Measurements from ENCODE around the gene KCNG4. TPM values are rescaled to one million over a fixed set of nuclear protein-coding genes. Genes with fewer than 3 reads are reported as not detected.

KCNG4 gene
- total and polyA plus RNA-seq, 2 experiments from 2014 or later = 0.07 TPM; not detected in 1

DNA sequence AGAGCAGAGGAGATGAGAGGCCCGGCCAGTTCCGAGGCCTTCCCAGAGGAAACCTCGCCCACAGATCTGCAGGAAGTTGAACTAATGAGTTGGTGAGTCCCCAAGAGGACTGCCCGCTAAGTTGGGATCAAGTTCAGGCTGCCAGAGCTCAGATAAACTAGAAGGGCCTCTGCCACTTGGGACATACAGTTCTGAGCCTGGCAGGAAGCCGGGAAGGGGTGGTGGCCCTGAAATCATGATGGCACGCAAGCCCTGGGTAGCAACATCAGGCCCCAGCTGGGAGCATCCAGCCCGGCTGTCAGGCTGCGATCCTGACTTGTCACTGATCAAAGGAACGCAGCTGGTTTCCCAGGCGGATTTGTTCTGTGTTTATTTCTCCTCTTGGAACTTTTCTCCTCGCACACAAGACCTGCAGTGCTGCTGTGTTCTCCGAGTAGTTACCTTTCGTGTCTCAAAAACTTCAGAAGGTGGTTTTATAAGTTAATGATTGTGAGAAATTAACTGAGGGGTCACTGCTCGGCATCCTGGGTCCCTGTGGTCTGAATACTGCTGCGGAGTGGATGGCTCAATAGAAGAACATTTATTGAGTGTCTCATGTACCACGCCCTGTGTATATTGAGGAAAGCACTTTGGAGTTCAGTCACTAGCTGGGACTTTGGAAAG is 46.9 kb upstream of the KCNG4 start:
- Histone ChIP-seq H4K20me1 (replicated peaks; ENCODE audit: insufficient read depth) (no peaks in the 10 kb centered on the region), H3K79me2 (replicated peaks; ENCODE audit: insufficient read depth) (no peaks in the 10 kb centered on the region), H3K9me2 (ENCODE audit: insufficient read depth) (no peaks in the 10 kb centered on the region), H3K4me1 (ENCODE audit: insufficient read depth) (peaks cover 19% of the 10 kb centered on the region; the same call in 1 of the 2 replicates), H3K27ac (ENCODE audit: low read depth) (no peak overlapping the region), H3F3A (replicated peaks; ENCODE audit: low read depth) (no peaks in the 10 kb centered on the region), H3K27me3 (ENCODE audit: insufficient read depth) (no peaks in the 10 kb centered on the region), H3K4me2 (no peak overlapping the region), H3K4me3 (no peak overlapping the region), H3K36me3 (ENCODE audit: insufficient read depth) (no peaks in the 10 kb centered on the region), H2AFZ (no peak overlapping the region)
- H3K27ac Mint-ChIP-seq = no peak overlapping the region
- no peak overlapping the region for H3K4me3 Mint-ChIP-seq
- TF ChIP-seq EZH2 (IDR thresholded peaks at IDR 0.05; ENCODE audit: low read depth, unreplicated experiment) (no peak), JUNB (IDR thresholded peaks at IDR 0.05; ENCODE audit: unreplicated experiment) (no peak), NANOG (IDR thresholded peaks at IDR 0.05; ENCODE audit: borderline replicate concordance) (no peak), STAT1 (IDR thresholded peaks at IDR 0.05; ENCODE audit: unreplicated experiment) (no peak), ZNF331 (CRISPR knock-in tag; IDR thresholded peaks at IDR 0.05; ENCODE audit: low read depth) (no peak), EZH2phosphoT487 (IDR thresholded peaks at IDR 0.05; ENCODE audit: unreplicated experiment) (no peak), POLR2AphosphoS5 (IDR thresholded peaks at IDR 0.05; ENCODE audit: low read depth) (no peak), ZNF114 (CRISPR knock-in tag; IDR thresholded peaks at IDR 0.05) (no peak), CREB1 (CRISPR knock-in tag; IDR thresholded peaks at IDR 0.05; ENCODE audit: low read depth) (no peak)
- TF ChIP-seq, protein P1, sequence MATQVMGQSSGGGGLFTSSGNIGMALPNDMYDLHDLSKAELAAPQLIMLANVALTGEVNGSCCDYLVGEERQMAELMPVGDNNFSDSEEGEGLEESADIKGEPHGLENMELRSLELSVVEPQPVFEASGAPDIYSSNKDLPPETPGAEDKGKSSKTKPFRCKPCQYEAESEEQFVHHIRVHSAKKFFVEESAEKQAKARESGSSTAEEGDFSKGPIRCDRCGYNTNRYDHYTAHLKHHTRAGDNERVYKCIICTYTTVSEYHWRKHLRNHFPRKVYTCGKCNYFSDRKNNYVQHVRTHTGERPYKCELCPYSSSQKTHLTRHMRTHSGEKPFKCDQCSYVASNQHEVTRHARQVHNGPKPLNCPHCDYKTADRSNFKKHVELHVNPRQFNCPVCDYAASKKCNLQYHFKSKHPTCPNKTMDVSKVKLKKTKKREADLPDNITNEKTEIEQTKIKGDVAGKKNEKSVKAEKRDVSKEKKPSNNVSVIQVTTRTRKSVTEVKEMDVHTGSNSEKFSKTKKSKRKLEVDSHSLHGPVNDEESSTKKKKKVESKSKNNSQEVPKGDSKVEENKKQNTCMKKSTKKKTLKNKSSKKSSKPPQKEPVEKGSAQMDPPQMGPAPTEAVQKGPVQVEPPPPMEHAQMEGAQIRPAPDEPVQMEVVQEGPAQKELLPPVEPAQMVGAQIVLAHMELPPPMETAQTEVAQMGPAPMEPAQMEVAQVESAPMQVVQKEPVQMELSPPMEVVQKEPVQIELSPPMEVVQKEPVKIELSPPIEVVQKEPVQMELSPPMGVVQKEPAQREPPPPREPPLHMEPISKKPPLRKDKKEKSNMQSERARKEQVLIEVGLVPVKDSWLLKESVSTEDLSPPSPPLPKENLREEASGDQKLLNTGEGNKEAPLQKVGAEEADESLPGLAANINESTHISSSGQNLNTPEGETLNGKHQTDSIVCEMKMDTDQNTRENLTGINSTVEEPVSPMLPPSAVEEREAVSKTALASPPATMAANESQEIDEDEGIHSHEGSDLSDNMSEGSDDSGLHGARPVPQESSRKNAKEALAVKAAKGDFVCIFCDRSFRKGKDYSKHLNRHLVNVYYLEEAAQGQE (IDR thresholded peaks at IDR 0.05; ENCODE audit: unreplicated experiment) = no peak
- TF ChIP-seq, protein P2, sequence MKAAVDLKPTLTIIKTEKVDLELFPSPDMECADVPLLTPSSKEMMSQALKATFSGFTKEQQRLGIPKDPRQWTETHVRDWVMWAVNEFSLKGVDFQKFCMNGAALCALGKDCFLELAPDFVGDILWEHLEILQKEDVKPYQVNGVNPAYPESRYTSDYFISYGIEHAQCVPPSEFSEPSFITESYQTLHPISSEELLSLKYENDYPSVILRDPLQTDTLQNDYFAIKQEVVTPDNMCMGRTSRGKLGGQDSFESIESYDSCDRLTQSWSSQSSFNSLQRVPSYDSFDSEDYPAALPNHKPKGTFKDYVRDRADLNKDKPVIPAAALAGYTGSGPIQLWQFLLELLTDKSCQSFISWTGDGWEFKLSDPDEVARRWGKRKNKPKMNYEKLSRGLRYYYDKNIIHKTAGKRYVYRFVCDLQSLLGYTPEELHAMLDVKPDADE (IDR thresholded peaks at IDR 0.05) = no peak
- TF ChIP-seq, protein P3, sequence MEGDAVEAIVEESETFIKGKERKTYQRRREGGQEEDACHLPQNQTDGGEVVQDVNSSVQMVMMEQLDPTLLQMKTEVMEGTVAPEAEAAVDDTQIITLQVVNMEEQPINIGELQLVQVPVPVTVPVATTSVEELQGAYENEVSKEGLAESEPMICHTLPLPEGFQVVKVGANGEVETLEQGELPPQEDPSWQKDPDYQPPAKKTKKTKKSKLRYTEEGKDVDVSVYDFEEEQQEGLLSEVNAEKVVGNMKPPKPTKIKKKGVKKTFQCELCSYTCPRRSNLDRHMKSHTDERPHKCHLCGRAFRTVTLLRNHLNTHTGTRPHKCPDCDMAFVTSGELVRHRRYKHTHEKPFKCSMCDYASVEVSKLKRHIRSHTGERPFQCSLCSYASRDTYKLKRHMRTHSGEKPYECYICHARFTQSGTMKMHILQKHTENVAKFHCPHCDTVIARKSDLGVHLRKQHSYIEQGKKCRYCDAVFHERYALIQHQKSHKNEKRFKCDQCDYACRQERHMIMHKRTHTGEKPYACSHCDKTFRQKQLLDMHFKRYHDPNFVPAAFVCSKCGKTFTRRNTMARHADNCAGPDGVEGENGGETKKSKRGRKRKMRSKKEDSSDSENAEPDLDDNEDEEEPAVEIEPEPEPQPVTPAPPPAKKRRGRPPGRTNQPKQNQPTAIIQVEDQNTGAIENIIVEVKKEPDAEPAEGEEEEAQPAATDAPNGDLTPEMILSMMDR (conservative IDR thresholded peaks at IDR 0.05; ENCODE audit: low read depth in 2 of 2) = no peak
- TF ChIP-seq, protein P4, sequence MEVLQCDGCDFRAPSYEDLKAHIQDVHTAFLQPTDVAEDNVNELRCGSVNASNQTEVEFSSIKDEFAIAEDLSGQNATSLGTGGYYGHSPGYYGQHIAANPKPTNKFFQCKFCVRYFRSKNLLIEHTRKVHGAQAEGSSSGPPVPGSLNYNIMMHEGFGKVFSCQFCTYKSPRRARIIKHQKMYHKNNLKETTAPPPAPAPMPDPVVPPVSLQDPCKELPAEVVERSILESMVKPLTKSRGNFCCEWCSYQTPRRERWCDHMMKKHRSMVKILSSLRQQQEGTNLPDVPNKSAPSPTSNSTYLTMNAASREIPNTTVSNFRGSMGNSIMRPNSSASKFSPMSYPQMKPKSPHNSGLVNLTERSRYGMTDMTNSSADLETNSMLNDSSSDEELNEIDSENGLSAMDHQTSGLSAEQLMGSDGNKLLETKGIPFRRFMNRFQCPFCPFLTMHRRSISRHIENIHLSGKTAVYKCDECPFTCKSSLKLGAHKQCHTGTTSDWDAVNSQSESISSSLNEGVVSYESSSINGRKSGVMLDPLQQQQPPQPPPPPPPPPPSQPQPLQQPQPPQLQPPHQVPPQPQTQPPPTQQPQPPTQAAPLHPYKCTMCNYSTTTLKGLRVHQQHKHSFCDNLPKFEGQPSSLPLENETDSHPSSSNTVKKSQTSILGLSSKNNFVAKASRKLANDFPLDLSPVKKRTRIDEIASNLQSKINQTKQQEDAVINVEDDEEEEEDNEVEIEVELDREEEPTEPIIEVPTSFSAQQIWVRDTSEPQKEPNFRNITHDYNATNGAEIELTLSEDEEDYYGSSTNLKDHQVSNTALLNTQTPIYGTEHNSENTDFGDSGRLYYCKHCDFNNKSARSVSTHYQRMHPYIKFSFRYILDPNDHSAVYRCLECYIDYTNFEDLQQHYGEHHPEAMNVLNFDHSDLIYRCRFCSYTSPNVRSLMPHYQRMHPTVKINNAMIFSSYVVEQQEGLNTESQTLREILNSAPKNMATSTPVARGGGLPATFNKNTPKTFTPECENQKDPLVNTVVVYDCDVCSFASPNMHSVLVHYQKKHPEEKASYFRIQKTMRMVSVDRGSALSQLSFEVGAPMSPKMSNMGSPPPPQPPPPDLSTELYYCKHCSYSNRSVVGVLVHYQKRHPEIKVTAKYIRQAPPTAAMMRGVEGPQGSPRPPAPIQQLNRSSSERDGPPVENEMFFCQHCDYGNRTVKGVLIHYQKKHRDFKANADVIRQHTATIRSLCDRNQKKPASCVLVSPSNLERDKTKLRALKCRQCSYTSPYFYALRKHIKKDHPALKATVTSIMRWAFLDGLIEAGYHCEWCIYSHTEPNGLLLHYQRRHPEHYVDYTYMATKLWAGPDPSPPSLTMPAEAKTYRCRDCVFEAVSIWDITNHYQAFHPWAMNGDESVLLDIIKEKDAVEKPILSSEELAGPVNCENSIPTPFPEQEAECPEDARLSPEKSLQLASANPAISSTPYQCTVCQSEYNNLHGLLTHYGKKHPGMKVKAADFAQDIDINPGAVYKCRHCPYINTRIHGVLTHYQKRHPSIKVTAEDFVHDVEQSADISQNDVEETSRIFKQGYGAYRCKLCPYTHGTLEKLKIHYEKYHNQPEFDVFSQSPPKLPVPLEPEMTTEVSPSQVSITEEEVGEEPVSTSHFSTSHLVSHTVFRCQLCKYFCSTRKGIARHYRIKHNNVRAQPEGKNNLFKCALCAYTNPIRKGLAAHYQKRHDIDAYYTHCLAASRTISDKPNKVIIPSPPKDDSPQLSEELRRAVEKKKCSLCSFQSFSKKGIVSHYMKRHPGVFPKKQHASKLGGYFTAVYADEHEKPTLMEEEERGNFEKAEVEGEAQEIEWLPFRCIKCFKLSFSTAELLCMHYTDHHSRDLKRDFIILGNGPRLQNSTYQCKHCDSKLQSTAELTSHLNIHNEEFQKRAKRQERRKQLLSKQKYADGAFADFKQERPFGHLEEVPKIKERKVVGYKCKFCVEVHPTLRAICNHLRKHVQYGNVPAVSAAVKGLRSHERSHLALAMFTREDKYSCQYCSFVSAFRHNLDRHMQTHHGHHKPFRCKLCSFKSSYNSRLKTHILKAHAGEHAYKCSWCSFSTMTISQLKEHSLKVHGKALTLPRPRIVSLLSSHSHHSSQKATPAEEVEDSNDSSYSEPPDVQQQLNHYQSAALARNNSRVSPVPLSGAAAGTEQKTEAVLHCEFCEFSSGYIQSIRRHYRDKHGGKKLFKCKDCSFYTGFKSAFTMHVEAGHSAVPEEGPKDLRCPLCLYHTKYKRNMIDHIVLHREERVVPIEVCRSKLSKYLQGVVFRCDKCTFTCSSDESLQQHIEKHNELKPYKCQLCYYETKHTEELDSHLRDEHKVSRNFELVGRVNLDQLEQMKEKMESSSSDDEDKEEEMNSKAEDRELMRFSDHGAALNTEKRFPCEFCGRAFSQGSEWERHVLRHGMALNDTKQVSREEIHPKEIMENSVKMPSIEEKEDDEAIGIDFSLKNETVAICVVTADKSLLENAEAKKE (CRISPR knock-in tag; IDR thresholded peaks at IDR 0.05) = no peak
- H3K27me3 Mint-ChIP-seq (ENCODE audit: insufficient read depth, low read depth, poor library complexity) = peaks cover 16% of the 10 kb centered on the region
- H3K36me3 Mint-ChIP-seq (ENCODE audit: low read depth) = no peaks in the 10 kb centered on the region; the same call in 2 of the 3 replicates
- H3K9me3 Mint-ChIP-seq = no peaks in the 10 kb centered on the region
- peaks cover 24% of the 10 kb centered on the region for H3K4me1 Mint-ChIP-seq
- ATAC-seq (no peak), DNase-seq (ENCODE audit: low spot score) (no peak)

Measured in GM23338 (cell line).